GDM1 (cell line): Measurements from ENCODE around the gene CTCFL.
"Not testable (repeated sequence)": the region's sequence is repeated elsewhere in the genome, so short reads cannot be mapped to it uniquely, and the experiment has no call there.

ENCODE experiments used
- DNase-seq: peaks from one replicate; lab custom pipeline; 2025; lab: John Stamatoyannopoulos, UW

Gene CTCFL

GRCh38 chr20:57536120-57536708 is 11.3 kb upstream of the CTCFL start:
- no peak for DNase-seq

GRCh38 chr20:57535297-57535696 is 10.4 kb upstream of the CTCFL start:
- no peak for DNase-seq

- no peak for DNase-seq
Observed at GRCh38 chr20:57532104-57532503, 7.2 kb upstream of the CTCFL start.

GRCh38 chr20:57530327-57530981 is 5.5 kb upstream of the CTCFL start:
- no peak for DNase-seq

GRCh38 chr20:57529810-57530209 is 4.9 kb upstream of the CTCFL start:
- DNase-seq, result no peak

- no peak for DNase-seq
Observed at GRCh38 chr20:57529160-57529585, 4.2 kb upstream of the CTCFL start.

- DNase-seq, result no peak
Observed at GRCh38 chr20:57528148-57528547, 3.2 kb upstream of the CTCFL start.

GRCh38 chr20:57527728-57528127 is 2.8 kb upstream of the CTCFL start:
- no peak for DNase-seq

GRCh38 chr20:57526885-57527460 is 2.0 kb upstream of the CTCFL start:
- no peak for DNase-seq

GRCh38 chr20:57526087-57526884 is 1.3 kb upstream of the CTCFL start:
- DNase-seq, result no peak

- DNase-seq, result no peak
Observed at GRCh38 chr20:57525328-57526086, 567 bp upstream of the CTCFL start.

GRCh38 chr20:57523782-57524181 is 1.2 kb downstream of the CTCFL start:
- DNase-seq, result no peak

- no peak for DNase-seq
Observed at GRCh38 chr20:57522380-57523140, 2.4 kb downstream of the CTCFL start.

- no peak for DNase-seq
Observed at GRCh38 chr20:57517904-57518303, 7.0 kb downstream of the CTCFL start.

- no peak for DNase-seq
Observed at GRCh38 chr20:57514273-57514751, 10.6 kb downstream of the CTCFL start.

- DNase-seq, result no peak
Observed at GRCh38 chr20:57513199-57513598, 11.7 kb downstream of the CTCFL start.

- DNase-seq, result no peak
Observed at GRCh38 chr20:57512432-57512831, 12.5 kb downstream of the CTCFL start.

- not testable (repeated sequence) for DNase-seq
Observed at GRCh38 chr20:57511709-57512108, 13.2 kb downstream of the CTCFL start.

- no peak for DNase-seq
Observed at GRCh38 chr20:57509665-57510237, 15.2 kb downstream of the CTCFL start.

GRCh38 chr20:57508831-57509230 is 16.1 kb downstream of the CTCFL start:
- no peak for DNase-seq

- DNase-seq, result no peak
Observed at GRCh38 chr20:57508381-57508780, 16.6 kb downstream of the CTCFL start.
